ENCODE data around the gene RUBCNL. TPM values are rescaled to one million over a fixed set of nuclear protein-coding genes. Genes with fewer than 3 reads are reported as not detected.

The RUBCNL gene
- total and polyA plus RNA-seq, 4 donors: 0.36 to 4.2 (median 0.96) TPM

DNA sequence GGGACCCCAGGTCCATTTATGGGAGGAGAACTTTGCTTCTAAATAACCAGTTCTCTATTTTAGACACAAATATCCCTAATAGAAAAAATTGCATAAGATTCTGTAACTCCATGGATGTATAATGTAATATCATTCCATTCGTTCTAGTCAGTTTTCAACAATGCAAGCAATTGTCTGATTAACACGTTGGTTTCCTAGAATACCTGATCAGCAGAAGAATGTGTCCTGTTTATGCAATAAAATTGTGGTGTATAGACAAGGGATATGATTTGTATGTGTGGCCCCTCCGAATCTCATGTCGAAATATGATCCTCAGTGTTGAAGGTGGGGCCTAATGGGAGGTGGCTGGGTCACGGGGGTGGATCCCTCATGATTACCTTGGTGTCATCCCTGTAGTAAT, 62.1 kb downstream of the RUBCNL start:
- Histone ChIP-seq H3K27me3 (ENCODE audit: control insufficient read depth in 4 of 4, insufficient read depth in 4 of 4, low read length in 3 of 4) (no peaks in the 10 kb centered on the region), H3K9me3 (ENCODE audit: control insufficient read depth in 4 of 4, low read length in 3 of 4) (no peaks in the 10 kb centered on the region), H3K27ac (ENCODE audit: low read depth in 1 of 2, low read length in 2 of 2) (no peak overlapping the region), H3K9ac (ENCODE audit: low read depth in 1 of 2, low read length in 2 of 2) (no peak overlapping the region), H3K4me1 (ENCODE audit: control insufficient read depth in 4 of 4, insufficient read depth in 4 of 4, low read length in 3 of 4) (peaks cover 0 to 12% (median 7%) of the 10 kb centered on the region in 4 donors), H3K4me3 (ENCODE audit: low read depth in 1 of 3, low read length in 3 of 3) (no peak overlapping the region), H3K36me3 (ENCODE audit: control insufficient read depth in 4 of 4, insufficient read depth in 3 of 4, low read depth in 1 of 4, low read length in 3 of 4) (no peaks in the 10 kb centered on the region)
- 86% methylated on average over 5 of the region's 5 CpGs for WGBS
- no peak for DNase-seq (ENCODE audit: low spot score)
- no peak for TF ChIP-seq ATF3 (IDR thresholded peaks at IDR 0.05)

DNA sequence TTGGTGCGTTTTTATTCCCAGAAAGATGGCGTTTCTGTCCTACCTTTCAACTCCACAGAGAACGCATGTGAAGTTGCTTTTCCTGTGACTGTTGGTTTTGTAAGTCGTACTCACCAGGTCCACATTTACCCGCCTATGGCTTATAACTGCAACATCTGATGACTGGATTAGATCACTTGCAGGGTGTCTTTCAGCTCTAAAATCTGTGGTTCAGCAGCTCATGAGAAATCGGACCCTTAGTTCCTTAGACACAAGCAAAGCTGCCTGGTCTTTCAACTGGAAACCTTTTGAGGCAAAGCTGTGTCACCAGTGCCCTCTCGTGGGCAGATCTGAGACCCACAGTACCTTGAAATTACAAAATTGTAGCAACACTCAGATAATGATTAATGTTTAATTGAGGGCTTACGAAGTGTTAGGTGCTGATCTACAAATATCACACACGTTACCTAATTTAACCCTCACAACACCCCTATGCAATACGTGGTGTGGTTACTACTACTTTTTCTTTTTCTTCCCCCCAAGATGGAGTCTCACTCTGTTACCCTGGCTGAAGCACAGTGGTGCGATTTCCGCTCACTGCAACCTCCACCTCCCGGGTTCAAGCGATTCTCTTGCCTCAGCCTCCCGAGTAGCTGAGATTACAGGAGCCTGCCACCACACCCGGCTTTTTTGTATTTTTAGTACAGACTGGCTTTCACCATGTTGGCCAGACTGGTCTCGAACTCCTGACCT, 65.4 kb downstream of the RUBCNL start:
- Histone ChIP-seq H3K4me1 (ENCODE audit: control insufficient read depth in 4 of 4, insufficient read depth in 4 of 4, low read length in 3 of 4) (peaks cover 0 to 12% (median 7%) of the 10 kb centered on the region in 4 donors), H3K27me3 (ENCODE audit: control insufficient read depth in 4 of 4, insufficient read depth in 4 of 4, low read length in 3 of 4) (no peaks in the 10 kb centered on the region), H3K9ac (ENCODE audit: low read depth in 1 of 2, low read length in 2 of 2) (peak overlapping the region; percentile 40 to 82), H3K27ac (ENCODE audit: low read depth in 1 of 2, low read length in 2 of 2) (peak overlapping the region; percentile 6 to 69), H3K36me3 (ENCODE audit: control insufficient read depth in 4 of 4, insufficient read depth in 3 of 4, low read depth in 1 of 4, low read length in 3 of 4) (no peaks in the 10 kb centered on the region), H3K4me3 (ENCODE audit: low read depth in 1 of 3, low read length in 3 of 3) (peak overlapping the region in 1 of 3 donors; percentile 43), H3K9me3 (ENCODE audit: control insufficient read depth in 4 of 4, low read length in 3 of 4) (no peaks in the 10 kb centered on the region)
- peak; percentile 61 for DNase-seq (ENCODE audit: low spot score)
- WGBS: 47% methylated on average over 17 of the region's 17 CpGs
- no peak for TF ChIP-seq ATF3 (IDR thresholded peaks at IDR 0.05)
- TF ChIP-seq RXRA (IDR thresholded peaks at IDR 0.05): peak in 1 of 2 donors; percentile 11
- no peak for TF ChIP-seq ZBTB33 (IDR thresholded peaks at IDR 0.05)
- TF ChIP-seq SP1 (IDR thresholded peaks at IDR 0.05): no peak
- TF ChIP-seq FOXA2 (IDR thresholded peaks at IDR 0.05): no peak
- TF ChIP-seq HNF4G (IDR thresholded peaks at IDR 0.05): no peak
- peak; percentile 89 for TF ChIP-seq CTCF (IDR thresholded peaks at IDR 0.05; ENCODE audit: low read depth, low read length, missing input control)
- TF ChIP-seq EGR1 (IDR thresholded peaks at IDR 0.05; ENCODE audit: low read depth in 2 of 2): no peak
- TF ChIP-seq MAX (IDR thresholded peaks at IDR 0.05): no peak
- TF ChIP-seq JUND (IDR thresholded peaks at IDR 0.05): no peak
- peak in 1 of 2 donors; percentile 17 for TF ChIP-seq HNF4A (conservative IDR thresholded peaks at IDR 0.05)
- no peak for TF ChIP-seq NR2F2 (IDR thresholded peaks at IDR 0.05)
- TF ChIP-seq GABPA (IDR thresholded peaks at IDR 0.05 in 1 of 2, conservative IDR thresholded peaks at IDR 0.05 in 1 of 2): no peak
- no peak for TF ChIP-seq TAF1 (conservative IDR thresholded peaks at IDR 0.05)
- TF ChIP-seq, protein P1, sequence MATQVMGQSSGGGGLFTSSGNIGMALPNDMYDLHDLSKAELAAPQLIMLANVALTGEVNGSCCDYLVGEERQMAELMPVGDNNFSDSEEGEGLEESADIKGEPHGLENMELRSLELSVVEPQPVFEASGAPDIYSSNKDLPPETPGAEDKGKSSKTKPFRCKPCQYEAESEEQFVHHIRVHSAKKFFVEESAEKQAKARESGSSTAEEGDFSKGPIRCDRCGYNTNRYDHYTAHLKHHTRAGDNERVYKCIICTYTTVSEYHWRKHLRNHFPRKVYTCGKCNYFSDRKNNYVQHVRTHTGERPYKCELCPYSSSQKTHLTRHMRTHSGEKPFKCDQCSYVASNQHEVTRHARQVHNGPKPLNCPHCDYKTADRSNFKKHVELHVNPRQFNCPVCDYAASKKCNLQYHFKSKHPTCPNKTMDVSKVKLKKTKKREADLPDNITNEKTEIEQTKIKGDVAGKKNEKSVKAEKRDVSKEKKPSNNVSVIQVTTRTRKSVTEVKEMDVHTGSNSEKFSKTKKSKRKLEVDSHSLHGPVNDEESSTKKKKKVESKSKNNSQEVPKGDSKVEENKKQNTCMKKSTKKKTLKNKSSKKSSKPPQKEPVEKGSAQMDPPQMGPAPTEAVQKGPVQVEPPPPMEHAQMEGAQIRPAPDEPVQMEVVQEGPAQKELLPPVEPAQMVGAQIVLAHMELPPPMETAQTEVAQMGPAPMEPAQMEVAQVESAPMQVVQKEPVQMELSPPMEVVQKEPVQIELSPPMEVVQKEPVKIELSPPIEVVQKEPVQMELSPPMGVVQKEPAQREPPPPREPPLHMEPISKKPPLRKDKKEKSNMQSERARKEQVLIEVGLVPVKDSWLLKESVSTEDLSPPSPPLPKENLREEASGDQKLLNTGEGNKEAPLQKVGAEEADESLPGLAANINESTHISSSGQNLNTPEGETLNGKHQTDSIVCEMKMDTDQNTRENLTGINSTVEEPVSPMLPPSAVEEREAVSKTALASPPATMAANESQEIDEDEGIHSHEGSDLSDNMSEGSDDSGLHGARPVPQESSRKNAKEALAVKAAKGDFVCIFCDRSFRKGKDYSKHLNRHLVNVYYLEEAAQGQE (IDR thresholded peaks at IDR 0.05): no peak
- peak; percentile 58 for TF ChIP-seq YY1 (IDR thresholded peaks at IDR 0.05)
- no peak for TF ChIP-seq FOXA1 (IDR thresholded peaks at IDR 0.05)
- TF ChIP-seq RAD21 (IDR thresholded peaks at IDR 0.05): peak; percentile 98 to 100

Data from liver (tissue), 9 donors.